HG03565 (cell line): ENCODE results near the gene CDH26.
"Not testable (repeated sequence)": the region's sequence is repeated elsewhere in the genome, so short reads cannot be mapped to it uniquely, and the experiment has no call there.

Experiments used
- ATAC-seq: cut with Tn5 transposase; IDR thresholded peaks from one replicate; pipeline ENCODE4 v1.9.1; 2021; ENCODE audit warnings: mild to moderate bottlenecking, moderate library complexity; ENCODE audit not compliant: unreplicated experiment

CDH26 gene

DNA sequence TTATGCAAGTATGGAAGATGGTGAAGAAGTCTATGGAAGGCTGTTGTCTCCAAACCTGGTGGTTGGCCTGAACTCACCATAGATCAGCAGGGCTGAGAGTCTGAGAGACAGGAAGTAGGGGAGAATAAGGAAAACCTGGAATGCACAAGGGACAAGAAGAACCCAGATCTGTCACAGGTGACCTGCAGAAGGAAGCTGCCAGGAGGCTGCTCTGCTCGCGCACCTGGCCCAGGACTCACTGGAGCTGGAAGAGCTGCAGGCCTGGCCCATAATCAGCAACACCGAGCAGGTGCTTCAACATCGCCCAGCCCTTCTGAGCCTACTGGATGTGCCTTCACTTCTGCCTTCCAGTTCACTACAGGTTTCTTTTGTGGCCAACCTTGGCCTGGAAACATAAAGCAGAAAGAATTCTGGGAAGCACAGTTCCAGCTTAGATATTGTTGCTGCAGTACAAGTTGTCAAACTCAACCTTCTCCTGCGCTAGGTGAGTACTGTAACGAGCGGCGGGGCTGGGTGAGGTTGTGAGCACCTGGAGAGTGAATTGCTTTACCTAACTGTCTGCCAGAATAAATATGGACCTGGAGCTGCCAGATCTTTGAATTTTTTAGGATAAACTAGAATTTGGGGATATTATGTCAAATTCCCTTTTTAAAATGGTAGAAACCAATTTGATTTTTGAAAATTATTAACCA, 82.4 kb downstream of the CDH26 start:
- no peak for ATAC-seq

DNA sequence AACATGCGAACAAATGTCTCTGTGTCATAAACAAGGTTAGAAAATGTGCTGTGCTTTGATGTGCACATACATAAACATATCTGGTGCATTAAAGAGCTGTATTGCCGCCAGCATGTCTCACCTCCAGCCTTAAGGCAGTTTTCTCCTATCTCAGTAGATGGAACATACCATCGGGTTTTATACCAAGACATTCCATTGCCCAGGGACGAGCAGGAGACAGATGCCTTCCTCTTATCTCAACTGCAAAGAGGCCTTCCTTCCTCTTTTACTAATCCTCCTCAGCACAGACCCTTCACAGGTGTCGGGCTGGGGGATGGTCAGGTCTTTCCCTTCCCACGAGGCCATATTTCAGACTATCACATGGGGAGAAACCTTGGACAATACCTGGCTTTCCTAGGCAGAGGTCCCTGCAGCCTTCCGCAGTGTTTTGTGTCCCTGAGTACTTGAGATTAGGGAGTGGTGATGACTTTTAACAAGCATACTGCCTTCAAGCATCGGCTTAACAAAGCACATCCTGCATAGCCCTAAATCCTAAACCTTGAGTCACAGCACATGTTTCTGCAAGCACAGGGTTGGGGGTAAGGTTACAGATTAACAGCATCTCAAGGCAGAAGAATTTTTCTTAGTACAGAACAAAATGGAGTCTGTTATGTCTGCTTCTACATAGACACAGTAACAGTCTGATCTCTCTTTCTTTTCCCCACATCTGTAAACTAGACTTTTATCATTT, 83.4 kb downstream of the CDH26 start:
- ATAC-seq: not testable (repeated sequence)

DNA sequence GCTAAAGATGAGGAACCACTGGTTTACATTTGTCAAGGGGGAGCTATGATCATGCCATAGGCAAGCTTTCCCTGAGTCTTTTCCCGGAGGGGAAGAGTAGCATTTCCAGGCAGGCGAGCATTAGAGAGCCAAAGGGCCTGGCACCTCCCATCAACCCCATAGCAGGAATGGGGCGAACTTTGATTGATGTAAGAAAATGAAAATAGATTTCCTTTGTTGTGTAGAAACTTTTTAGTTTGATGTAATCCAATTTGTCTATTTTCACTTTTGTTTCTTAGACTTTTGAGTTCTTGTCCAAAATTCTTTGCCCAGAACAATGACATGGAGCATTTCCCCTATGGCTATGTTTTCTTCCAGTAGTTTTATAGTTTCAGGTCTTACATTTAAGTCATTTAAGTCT, 85.2 kb downstream of the CDH26 start:
- no peak for ATAC-seq

DNA sequence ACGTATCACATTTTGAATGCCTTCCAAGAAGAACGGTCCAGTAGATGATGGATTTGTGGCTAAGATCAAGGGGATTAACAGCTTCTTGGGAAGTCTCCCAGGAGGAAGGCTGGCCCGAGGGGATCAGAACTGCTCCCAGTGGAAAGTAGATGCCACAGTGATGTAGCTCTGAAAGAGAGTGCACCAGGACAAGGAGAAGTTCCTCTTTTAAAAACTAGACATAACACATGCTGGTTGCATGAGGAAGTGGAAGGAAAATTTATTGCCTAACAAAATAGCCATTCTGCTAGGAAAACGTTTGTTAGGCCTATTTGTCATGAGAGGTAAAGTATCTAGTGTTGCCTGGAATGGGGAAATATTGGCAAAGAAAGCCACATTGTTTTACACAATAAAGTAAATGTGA, 87.8 kb downstream of the CDH26 start:
- no peak for ATAC-seq

DNA sequence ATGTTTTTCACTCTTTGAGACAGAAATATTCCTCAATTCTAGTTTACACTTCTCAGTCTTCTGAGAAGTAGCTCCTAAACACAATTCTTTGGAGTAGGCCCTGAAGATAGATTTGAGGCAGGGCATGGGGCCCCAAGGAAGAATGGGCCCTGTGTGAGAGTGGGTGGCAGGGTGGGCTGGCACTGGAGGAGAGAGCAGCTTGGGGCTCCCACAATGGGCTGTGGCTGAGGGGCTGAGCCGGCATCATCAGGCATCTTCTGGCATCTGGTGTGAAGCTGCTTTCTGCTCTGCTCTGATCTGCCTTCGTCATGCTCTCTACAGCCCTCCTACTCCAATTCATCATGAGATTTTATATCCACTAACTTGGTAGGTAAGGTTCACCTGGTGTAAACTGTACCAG, 88.2 kb downstream of the CDH26 start:
- ATAC-seq: no peak

DNA sequence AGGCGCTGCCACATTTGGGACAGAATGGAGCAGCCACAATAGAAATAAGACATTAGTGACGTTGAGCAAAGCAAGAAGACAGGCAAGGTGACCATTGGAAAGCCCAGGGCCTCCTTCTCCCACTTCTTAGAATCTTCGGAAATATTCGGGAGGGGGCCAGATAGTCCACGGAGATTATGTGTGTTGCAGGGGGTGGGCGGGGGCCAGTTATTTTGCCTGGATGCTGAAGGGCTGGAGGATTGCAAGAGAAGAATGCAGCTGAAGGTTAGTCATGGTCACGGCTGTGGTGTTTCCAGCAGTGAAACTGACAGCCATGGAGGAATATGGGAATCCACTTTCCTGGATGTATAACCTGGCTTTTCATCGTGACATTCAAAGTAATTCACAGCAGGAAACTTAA, 88.6 kb downstream of the CDH26 start:
- ATAC-seq: no peak

DNA sequence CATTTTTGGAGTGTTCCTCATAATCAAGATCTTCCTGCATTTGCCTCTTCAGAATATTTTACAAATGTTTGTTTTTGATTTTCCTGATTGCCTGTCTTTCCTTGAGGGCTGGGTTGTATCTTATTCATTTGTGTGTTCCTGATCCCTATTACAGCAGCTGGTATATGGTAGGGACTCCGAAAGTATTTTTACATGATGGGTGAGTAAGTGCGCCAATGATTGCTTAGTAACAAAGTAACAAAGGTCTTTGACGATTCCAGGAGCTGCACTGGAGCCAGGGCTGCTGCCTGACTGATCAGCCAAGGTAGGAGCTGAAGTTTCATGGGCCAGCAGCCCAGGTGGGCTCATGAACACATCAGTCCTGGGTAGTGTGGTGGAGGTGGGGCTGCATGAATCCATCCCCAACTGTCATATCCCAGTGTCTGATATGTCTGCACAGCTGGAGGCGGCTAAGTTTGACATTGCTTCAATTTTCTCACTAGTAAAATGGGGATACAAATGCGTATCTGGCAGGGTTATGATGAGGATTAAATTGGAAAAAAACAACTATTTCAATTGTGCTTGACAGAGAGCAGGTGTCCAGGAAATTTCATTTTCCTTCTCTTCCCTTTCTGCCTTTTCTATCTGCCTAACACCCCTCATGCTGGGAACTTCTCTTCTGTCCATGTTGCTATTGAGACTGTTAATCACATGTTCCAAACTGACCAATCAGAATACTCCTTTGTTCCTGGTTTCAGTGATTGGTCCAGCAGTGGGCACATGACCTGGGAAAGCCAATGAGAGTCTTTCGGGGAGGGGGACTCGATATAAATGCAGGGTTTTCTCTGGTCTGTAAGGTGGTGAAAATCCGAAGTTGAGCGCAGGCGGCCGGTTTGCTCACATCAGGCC, 90.7 kb downstream of the CDH26 start:
- ATAC-seq: no peak

DNA sequence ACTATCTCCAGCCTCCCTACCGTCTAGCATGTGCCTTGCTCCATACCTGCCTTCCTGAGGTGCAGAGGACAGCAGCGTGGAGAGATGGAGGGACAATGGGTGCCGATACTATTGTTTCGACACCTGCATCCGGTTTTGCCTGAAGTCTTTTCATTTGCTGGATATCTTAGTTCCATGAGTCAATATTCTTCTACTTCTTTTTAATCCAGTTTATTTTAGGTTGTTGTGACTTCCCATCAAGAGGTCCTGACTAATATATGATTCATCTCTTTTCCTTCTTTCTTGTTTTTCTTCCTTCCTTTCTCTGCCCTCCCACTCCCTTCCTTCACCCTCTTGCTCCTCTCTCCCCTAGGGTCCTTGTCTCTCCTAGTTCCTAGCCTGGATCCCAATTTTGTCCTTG, 91.4 kb downstream of the CDH26 start:
- ATAC-seq: no peak

DNA sequence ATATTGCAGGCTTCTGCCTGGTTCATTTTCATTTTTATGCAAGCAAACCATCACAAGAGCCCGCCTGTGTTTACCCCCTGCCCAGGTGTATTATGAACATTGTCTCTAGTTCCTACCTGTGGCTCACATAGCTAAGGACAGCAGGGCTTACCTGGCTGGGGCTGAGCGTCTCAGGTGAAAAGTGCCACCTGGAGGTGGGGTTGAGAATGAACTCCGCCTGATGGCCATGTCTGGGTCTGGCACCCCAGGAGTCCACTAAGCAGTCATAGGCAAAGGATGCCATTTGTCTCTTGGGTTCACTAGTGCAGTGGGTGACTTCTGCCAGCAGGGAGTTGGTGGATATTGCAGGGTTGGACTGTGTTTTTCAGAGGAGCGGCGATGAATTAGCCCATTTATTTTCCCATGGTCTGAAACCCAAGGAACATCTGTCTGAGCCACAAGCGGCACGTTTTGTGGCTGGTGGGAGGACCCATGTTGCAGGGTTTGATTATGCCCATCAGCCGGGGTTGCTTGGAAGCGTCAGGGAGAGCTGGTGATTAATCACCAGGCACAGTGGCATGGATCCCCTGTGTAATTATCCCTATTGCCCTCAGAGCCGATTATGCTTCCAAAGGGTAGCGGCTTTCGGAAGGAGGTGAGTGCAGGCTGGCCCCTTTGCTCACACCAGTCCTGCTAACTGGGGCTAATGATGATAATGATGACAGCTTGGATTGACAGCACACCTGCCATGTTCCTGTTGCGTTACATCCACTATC, 92.1 kb downstream of the CDH26 start:
- no peak for ATAC-seq

DNA sequence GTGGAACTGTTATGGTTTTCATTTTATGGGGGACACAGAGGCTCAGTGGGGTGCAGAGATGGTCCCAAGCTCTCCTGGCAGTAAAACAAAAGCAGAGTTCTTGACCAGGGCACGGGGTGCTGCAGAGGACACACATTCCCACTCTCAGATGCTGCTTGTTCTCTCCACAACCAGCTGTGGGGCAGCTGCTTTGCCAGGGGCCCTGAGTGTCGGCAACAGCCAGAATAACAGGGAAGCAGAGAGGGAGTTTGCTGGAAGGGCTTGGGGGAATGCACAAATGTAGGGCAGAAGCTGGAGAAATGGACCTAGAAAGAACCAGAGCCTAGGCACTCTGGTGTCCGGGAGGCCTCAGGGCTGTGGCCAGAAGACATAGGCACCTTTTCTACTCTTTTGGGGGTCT, 93.7 kb downstream of the CDH26 start:
- no peak for ATAC-seq

DNA sequence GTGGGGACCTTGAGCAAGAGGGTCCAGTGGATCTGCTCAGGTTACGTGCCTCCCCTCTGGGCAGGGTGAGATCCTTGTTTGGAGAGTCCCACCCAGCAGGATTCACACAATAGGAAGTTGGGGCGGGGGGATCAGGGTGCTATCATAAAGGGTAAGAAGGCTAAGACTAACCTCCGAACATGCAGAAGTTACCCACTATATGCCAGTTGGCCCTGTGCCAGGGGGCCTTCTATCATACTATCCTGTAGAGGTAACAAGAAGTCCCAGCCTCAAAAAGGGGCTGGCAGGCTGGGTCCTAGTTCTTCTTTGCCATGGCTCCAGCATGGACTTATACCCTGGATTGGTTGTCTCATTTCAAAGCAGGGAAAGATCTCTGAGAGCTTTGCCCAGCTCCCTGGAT, 94.1 kb downstream of the CDH26 start:
- ATAC-seq: no peak

DNA sequence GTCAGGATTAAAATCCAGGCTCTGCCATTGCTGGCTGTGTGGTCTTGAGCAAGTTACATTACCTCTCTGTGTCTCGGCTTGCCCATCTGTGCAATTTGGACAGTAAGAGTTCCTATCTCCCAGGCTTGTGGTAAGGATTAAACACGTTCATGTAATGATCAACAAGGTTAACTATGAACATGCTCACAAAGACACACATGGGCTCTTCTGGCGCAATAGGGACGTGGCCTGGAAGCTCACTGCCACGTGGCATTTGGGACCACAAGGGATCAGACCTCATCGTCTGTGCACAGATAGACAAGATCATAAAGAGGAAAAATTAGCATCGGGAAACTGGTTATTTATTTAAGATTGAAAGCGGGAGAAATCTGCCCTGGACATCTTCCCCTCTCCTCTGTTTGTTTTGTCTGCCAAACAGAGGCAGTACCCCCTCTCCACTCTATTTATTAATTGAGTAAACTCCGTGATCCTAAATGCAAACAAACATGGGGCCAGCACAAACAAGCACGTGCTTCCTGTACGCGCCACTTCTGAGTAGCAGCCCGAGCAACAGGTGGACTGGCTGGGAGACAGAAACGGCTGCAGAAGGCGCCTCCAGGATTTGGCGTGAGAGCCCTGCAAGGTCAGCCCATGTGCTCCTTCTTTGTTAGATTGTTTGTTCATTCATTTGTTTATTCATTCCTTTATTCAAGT, 95.0 kb downstream of the CDH26 start:
- ATAC-seq: no peak

DNA sequence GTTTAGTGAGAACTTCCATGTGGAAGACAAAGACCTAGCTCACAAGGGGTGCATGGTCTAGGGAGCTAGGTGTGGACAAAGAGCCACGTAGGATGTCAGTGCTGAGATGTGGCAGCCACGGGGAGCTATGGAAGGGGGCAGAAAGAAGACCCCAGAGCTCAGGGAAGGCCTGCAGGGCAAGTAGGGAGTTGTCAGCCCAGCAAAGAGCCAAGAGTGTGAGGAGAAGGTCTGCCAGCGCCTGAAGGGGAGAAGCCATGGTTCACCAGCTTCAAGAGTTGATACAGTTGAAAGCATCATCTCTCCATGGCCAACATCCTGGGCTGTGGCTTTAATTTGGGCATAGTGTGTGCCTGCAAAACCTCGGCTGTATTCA, 95.6 kb downstream of the CDH26 start:
- ATAC-seq: no peak

DNA sequence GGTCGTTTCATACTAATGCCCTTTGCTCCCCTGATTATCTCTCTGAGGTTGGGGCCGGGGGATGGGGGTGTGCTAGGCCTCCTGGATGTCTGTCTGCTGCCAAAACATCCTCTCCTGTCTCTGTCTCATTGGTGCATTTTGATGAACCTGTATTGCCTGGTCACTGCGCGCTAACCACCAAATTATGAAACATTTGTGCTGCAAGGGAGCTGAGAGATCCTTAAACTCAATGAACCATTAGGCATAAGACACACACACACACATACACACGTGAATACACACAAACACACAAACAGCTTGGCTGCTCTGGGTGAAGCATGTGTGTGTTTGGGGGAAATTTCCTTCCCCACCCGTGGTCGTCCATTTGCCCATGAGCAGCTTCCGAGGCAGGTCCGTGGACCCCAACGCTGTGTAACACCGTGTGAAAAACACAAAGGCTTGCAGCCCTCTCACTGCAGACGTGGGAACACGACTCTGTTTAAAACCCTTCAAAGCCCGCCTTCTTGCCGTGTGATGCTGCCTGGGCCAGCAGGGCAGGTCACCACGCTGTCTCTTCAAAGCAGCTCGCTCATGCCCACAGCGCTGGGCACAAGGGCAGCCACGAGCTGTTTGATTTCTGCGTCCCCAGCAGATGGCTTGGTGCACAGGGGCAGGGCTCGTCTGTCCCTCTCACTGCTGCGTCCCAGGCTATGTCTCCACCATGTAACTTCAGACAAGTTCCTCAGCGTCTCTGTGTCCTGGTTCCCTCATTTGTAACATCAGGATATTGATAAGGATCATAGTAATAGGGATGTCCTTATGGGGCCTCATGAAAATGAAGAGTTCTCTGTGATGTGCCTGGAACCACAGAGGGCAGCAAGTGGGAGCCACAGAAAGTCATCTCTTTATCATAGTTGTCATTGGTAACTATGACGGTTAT, 96.8 kb downstream of the CDH26 start:
- no peak for ATAC-seq

DNA sequence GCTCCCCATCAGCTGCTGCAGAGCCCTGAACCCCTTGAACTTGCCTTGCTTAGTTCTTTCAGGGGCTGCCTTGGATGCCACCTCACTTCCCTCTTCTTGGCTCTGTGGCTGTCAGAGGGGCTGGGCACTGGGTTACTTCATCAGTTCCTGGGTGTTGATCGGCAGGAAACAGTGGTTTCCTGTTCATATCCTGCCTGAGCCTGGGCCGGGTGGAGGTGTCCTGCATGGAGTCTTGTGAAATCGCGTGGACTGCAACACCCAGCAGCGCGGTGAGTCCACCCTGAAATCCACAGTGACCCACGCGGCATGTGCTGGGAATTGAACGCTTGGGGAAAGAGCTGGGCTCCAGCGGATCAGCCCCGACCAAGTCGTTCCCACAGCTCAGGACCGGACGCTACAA, 97.5 kb downstream of the CDH26 start:
- no peak for ATAC-seq

DNA sequence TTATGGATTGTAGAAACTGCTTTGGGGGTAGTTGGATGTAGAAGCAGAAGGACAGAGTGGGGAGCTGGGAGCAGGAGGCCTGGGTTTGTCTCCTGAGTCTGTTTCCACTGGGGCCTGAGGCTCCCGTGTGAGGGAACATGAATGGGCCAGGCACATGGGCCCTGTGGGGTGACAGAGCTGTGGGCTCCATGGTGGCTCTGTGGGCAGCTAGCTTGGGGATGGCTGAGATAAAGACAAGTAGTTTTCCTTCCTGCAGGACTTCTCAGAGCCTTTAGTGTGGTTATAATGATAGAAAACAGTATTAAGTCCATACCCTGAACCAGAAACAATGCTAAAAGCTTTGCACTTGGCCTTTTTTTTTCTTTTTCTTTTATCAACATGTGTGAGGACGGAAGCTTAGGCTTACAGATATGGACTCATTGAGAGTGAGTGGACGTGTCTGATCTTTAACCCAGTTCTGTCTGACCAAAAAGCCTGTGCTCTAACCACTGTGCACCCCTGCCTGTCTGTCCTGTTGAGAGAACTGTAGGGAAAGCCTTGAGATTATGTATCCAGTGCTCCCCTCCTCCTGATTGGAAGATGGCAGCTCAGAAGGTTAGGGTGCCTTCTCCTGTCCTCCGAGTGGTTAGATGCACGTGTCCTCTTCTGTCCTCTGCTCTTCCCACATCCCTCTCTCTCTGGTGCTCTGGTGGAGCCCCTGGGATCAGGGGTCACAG, 98.3 kb downstream of the CDH26 start:
- ATAC-seq: no peak

DNA sequence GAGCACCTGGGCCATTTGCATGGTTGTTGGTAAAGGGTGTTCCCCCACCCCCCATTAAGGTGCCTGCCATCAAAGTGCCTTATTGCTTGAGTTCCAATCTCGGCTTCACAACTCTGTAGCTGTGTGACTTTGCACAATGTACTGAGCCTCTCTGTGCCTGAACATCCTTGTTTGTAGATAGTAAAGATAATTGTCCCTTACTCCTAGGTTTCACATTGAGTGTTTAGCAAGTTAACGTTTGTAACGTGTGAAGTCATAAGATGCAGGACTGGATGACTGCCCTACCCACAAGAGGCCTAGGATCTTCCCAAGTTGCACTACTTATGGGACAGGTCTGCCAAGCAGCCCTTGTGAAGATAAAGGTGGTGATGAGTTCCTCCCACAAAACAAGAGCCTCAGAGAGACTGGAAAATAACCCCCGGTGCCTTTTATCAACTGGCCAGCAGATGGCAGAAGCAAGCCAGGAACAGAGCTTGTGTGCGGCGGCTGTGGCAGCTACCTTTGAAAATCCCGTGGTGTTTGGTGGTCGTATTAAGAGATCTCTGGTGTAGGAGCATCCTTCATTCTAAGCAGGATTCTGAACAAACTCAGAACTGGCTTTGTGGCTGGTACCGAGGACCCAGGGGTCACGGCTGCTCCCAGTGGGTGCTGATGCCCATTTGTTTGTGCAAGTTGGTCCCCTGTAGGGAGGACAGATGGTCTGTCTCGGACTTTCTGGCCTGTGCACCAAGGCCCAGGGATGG, 99.1 kb downstream of the CDH26 start:
- ATAC-seq: peak; percentile 62
